ENCODE data around the gene ZGPAT. TPM values are rescaled to one million over a fixed set of nuclear protein-coding genes. Genes with fewer than 3 reads are reported as not detected.

Gene ZGPAT
- total and polyA plus RNA-seq, 2 of the 8 experiments (the other 6 are each of a cell fraction or from before 2014, with no cell fraction given): 14.5 to 21.4 TPM

DNA sequence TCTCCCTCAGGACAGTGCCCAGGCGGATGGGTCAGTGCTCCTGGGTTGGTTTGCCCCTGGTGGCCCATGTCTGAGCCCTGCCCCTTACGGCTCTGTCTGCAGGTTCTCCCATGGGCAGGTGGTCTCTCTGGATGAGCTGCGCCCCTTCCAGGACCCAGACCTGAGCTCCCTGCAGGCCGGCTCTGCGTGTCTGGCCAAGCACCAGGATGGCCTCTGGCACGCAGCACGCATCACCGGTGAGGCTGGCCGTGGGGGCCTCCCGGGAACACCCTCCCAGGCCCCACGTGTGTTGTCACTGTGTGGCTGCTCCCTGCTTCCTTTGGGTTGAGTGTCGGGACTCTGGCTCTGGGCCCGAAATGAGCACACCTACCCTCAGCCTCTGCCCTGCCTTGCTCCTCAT is 25.3 kb downstream of the ZGPAT start (continued):
- TF ChIP-seq PHF8 (conservative IDR thresholded peaks at IDR 0.05; ENCODE audit: low read depth, low read length) (no peak), NRF1 (IDR thresholded peaks at IDR 0.05; ENCODE audit: low read depth, low read length) (no peak), NANOG (IDR thresholded peaks at IDR 0.05; ENCODE audit: insufficient read depth, low read depth, low read length, poor library complexity, severe bottlenecking) (no peak), GABPA (IDR thresholded peaks at IDR 0.05; ENCODE audit: borderline replicate concordance, insufficient read depth, low read length) (no peak), TAF7 (optimal IDR thresholded peaks at IDR 0.05; ENCODE audit: borderline replicate concordance, low read depth, low read length) (no peak), ASH2L (IDR thresholded peaks at IDR 0.05; ENCODE audit: low read length) (no peak), YY1 (IDR thresholded peaks at IDR 0.05; ENCODE audit: low read depth, low read length) (no peak)

Measured in H1 (cell line).